GM21515 (cell line): ENCODE measurements around the gene TFCP2L1.
"Not testable (repeated sequence)": the region's sequence is repeated elsewhere in the genome, so short reads cannot be mapped to it uniquely, and the experiment has no call there.

ENCODE experiments used
- ATAC-seq: cut with Tn5 transposase; IDR thresholded peaks from one replicate; pipeline ENCODE4 v1.9.1; 2021; ENCODE audit not compliant: unreplicated experiment

The TFCP2L1 gene

DNA sequence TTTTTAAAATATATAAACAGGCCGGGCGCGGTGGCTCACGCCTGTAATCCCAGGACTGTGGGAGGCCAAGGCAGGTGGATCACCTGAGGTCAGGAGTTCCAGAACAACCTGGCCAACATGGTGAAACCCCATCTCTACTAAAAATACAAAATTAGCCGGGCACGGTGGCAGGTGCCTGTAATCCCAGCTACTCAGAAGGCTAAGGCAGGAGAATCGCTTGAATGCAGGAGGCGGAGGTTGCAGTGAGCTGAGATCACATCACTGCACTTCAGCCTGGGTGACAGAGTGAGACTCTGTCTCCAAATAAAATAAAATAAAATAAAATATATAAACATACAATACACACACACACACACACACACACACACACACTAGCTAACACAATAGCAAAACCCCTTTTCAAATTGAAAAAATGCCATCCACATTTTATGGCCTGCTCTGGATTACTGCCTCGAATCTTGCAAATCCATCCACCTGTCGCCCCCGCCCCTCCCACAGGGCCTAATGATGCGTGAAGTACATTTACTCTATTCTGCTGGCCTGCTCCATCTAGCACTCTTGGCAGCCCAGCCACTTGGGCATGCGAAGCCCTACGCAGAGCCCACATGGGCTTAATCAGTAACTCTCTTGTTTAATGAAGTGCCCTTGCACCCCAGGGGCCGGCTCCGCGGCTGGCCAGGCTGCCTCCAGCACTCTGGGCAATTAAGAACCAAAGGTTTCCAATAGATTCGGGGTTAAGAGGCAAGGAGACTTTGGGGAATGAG, 57.4 kb downstream of the TFCP2L1 start:
- not testable (repeated sequence) for ATAC-seq

DNA sequence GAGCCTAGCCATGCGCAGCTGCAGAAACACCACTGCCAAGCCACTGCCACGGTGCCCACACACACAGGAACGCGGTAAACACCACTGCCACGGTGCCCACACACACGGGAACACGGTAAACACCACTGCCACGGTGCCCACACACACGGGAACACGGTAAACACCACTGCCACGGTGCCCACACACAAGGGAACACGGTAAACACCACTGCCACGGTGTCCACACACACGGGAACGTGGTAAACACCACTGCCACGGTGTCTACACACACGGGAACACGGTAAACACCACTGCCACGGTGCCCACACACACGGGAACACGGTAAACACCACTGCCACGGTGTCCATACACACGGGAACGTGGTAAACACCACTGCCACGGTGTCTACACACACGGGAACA, 59.3 kb downstream of the TFCP2L1 start:
- ATAC-seq: not testable (repeated sequence)

DNA sequence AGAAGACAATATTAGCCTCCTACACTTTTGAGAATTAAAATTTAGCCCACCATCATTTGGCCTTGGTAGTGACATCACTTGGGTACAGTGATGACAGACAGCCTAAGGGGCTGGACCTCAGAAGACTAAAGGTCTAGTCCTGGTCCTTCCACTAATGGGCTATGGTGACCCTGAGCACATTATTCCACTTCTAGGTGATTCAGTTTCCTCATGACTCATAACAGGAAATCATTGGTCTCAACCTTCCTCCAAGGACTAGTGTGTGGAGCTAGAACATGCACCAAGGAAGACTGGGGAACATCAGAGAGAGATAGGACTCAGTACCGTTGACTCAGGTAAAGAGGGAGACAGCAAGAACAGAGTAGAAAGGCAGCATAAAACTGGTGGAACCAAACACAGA, 64.0 kb downstream of the TFCP2L1 start:
- ATAC-seq: no peak

DNA sequence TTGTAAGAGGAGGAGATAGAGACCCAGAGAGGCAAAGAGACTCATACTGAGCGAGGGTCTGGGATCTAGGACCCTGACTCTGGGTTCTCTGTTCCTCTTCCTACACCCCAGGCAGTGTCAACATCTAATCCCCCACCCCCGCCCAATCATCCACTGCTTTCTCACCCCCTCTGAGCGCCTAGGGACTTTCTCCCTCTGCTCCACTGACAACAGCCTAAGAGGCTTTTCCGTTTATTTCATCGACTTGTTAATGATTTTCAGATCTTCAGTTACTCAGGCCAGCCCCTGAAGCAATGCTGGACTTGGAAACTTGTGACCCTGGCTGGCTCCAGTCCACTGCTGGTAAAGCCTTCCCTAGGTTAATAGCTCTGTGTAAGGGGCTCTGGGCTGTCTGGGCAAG, 65.1 kb downstream of the TFCP2L1 start:
- no peak for ATAC-seq

DNA sequence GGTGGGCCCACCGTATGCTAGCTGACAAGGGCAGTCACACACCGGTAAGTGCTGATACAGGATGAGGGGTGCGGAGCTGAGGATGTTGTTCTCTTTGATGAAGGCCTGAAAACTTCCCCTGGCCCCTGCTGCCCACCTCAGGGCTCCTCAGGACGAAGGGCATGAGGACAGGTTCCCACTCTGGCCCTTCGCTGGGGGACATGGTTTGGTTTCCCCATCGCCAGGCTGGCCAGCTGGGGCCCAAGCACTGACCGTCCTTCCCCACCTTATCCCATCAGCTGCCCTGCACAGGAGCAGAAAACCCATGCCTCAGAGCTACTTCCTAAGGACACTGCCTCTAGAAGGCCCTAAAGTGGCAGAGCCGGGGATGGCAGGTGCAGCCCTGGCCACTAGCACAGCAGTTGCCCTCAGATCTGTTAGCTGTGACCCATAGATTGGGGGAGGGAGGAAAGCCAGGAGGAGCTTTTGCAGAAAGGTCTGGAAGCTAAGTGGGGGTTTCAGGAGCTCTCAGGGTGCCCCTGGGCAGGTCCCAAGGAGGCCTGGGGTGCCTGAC, 66.5 kb downstream of the TFCP2L1 start:
- no peak for ATAC-seq

DNA sequence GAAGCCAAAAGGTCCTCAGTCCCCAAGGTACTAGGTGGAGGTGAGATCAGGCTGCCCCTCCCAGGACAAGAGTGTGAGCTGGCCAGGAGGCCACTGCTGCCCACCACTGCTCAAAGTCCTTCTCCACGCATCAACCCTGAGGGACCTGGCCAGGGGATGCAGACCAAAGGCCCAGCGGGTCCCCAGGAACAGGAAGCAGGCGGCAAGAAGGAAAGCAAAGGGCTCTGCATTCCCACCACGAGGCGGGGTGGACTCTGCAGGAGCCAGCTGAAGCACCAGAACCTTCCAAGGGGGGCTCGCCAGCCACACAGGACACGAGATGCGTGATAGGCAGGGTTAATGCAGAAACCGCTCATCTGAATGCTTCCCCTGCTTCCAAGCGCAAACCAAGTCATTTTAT, 67.4 kb downstream of the TFCP2L1 start:
- no peak for ATAC-seq

DNA sequence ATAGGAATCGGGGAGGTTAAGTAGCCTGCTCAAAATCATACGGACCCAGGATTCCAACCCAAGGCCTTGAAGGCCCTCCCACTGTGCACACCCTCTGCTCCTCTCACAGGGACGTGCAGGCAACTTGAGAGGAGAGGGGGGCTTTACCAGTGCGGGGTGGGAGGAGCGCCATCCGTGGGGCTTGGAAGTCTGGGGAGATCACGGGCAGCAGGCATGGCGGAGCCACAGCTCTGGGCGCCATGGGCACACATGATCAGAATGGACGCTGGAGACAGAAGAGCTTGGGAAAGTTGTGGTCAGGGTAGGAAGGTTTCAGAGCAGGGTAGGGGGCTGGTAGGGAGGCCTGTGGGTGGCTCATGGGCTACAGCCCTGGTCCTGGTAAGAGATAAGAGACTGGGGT, 70.7 kb downstream of the TFCP2L1 start:
- ATAC-seq: no peak

DNA sequence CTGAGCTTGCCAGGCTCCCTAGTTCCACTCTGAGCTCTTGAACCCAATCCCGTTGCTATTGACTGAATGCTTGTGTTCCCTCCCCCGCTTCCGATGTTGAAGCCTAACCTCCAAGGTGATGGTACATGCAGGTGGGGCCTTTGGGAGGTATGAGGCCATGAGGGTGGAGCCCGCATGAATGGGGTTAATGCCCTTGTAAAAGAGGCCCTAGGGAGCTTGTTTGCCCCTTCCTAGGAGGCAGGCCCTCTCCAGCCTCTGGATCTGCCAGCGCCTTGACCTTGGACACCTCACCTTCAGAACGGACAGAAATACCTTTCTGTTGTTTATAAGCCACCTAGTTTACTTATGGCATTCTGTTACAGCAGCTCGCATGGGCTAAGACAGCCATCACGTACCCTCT, 71.6 kb downstream of the TFCP2L1 start:
- no peak for ATAC-seq

DNA sequence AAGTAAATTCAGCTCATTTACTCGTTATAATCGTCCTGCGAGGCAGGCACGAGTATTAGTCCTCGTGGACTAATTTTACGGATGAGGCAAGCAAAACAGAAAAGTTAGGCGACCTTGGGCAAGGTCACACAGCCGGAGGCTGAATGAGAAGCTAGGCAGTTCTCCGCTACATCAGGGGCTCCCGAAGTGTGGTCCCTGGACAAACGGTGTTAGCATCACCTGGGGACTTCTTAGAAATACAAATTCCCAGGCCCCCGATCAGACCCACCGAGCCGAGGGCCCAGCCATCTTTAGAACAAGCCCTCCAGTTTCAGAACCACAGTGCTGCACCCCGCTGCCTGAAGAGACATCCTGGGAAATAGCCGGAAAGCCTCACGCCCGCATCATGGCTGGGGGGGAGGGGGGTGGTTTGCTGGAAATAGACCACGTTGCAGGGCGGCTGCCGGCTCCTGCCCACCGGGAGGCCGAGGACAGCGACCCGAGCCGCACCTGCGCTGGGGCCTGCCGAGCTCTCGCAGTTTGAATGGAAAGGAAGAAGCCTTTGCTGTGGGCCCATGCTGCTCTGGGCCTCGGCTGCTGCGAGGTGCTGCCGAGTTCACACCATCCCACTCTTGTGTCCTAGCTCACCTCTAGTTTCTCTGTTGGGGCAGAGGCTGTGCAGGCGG, 72.2 kb downstream of the TFCP2L1 start:
- no peak for ATAC-seq

DNA sequence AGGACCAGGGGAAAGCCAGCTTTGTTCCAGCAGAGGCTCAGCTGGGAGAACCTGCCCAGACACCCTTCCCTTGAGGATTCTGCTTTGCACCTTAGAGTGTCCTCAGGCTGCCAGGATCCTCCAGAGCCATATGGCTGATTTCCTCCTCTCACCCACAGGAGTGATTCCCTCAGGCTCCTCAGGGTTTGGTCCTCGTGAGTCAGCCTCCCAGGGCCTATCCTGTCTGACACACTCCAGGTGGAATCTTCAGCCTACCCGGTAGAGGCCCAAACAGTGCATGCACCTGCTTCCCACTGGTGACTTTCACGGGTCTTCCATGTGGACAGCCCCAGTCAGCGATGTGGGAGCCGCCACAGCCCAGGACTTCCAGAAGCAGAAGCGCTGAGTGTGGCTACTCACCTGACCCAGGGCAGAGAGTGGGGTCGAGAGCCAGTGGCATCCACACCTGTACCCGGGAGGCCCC, 73.3 kb downstream of the TFCP2L1 start:
- ATAC-seq: no peak

DNA sequence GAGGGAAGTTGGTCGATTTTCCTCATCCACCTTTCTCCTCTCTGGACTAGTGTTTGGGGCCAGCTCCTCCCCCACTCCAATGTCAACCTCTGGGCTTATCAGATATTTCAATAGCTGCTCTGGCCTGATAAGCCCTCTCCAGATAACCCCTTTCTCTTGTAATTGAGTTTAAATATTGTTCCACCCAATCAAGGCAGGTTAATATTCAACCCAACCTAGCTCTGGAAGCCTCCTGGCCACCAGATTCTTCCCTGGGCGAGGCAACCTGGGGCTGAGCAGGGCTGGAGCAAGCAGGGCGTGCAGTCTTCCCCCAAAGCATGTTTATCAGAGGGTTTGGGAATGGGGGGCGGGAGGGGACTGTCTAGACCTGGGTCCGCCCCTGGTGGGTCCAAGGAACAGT, 73.8 kb downstream of the TFCP2L1 start:
- ATAC-seq: no peak

DNA sequence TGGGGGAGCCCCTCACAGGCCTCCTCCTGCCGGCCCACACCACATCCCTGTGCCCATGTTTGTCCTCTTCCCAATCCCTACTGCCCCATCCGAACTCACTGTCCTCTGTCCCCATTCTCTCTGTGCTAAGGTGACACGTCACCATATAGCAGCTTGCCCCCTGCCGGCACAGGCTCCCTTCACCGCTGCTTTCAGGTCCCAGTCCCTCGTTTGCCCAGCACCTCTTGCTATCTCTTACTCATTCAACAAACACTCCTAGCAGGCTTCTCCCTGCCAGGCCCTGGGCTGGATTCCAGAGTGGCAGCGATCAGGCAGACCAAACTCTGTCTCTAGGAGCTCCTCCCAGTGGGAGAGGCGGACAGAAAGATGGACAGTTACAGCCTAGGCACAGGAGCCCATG, 74.3 kb downstream of the TFCP2L1 start:
- no peak for ATAC-seq

DNA sequence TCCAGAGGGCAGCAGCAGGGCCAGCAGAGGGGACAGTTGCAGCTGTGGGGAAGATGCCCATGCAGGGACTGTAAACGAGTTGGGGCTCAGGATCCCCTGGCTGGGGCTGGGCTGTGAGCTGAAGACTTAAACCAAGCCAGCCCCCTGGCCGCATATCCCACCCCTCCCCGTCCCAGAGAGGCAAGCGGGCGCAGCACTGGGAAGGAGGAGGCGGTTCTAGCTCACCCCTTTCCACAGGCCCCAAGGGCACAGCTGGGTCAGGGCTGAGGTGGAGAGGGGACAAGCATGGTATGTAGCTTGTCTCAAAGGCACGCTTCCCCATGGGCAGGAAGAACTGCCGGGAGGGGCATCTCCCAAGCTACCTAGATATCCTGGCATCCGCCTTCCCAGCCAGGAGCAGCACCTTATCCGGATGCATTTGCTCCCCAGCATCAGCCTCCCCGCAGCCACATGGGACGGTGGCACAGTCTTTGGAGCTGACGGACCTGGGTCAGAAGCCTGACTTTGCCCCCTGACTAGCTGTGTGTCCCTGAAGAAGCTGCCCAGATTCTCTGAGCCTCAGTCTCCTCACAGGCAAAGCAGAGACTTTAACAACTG, 75.9 kb downstream of the TFCP2L1 start:
- no peak for ATAC-seq

DNA sequence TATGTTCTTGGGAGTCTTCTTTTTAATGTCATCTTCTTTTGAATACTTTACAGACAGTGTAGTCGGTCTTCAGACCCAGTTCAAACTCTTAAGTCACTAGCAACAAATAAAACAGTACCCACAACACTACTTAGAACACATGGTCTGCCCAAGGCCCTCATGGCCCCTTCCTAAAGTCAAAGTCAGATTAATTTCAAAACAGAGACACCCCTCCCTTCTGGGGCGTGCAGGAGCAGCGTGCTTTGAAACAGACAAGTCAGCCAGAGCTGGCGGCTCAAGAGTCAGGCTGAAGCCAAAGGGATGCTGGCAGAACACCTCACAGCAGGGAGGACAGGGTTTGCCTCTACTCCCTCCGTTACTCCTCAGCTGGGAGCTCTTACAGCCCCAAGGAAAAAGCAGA, 77.5 kb downstream of the TFCP2L1 start:
- ATAC-seq: no peak

DNA sequence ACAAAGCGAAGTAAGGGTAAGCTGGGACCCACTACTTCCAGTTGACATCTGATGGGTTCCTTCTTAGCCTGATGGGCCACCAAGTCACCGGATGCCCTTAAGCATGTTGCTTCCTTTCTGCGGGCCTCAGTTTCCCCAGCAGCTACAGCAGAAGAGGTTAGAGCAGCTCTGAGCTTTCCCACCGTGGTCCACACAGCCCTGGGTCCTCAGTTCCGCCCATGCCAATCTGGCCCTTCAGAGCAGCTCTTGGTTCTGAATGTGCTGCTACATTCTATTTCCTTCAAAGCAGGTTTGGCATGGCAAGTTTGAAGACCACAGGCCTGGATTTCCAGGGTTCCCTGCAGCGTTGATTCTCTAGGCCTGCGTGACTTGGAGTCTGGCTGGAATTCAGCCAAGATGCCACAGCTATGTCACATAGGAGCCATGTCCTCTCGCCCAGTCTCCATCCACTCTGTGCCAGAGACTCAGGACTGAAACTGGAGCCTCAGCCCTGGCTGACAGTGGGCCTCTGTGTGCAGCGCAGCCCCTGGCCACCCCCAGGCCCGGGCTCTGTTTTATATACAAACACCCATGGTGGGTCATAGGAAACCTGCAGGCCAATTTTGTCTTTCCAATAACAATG, 79.6 kb downstream of the TFCP2L1 start:
- no peak for ATAC-seq

DNA sequence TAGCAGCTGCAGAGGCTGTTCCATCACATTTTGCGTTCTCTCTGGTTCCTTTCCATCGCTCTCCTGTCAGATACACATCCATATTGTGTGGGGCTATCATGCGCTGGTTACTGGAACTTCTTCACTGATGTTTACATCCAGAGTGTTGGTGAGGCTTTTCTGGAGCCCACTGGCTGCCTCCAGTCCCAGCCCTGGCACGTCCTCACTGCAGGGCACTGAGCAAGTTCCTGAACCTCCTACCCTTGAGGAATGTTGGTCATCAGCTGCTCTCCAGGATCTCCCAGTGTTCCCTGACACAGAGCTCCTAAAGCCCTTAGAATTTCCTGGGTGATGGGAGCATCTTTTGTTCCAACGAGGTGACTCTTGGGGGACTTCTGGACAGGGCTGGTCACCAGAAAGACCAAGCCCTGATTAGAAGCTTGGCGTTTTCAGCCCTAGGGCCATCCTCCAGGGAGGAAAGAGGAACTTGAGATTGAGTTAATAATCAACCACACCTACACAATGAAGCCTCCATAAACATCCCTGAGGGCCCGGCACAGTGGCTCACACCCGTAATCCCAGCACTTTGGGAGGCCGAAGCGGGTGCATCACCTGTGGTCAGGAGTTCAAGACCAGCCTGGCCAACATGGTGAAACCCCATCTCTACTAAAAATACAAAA, 81.3 kb downstream of the TFCP2L1 start:
- ATAC-seq: no peak

DNA sequence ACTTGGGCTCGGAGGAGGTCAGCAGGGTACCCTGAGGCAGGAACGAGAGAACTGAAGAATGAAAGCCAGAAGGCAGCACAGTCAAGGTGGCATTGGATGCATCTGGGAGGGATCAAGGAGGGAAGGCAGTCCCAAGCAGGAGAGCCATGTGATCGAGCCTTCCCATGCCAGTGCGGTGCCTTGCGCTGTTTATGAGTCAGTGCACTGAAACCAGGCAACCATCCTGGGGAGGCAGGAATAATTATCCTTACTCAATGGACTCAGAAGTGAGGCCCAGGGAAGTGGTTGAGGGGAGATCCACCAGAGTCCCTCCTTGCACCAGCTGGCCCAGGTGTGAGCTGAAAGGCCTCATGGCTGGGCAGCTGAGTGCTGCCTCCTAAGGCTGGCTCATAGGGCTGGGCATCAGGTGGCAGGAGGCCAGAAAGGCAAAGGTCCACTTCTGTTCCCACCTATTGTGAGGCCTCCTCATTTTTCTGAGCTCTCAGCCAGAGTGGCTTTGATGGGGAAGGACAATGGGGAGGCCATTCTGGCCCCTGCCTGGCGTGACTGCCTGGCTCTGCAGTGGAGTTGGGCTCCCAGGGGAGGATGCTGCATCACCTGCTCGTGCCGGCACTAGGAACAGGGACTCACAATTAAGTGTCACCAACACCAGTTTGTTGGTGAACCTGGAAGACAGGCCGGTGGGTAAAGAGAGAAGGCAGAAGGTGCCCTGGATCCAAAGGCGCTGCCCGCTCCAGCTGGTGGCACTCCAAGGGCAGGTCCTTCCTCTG, 82.3 kb downstream of the TFCP2L1 start:
- ATAC-seq: no peak

DNA sequence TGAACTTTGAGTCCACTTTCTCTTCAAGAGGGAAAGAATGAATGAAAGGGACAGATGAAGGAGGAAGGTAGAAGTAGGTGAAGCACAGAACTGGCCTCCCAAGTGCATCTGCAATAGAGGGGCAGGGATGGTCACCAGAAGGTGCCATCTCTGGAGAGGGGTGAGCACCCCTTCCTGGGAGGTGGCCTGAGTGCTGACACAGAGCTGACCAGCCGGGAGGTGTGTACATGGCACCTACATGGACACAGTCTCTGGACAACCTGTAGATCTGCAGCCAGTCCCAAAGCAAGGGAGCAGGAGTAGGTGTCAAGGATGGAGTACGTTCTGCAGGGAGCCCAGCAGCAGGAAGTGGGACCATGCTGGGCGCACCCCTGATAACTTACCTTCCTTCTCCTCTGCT, 83.2 kb downstream of the TFCP2L1 start:
- ATAC-seq: no peak

DNA sequence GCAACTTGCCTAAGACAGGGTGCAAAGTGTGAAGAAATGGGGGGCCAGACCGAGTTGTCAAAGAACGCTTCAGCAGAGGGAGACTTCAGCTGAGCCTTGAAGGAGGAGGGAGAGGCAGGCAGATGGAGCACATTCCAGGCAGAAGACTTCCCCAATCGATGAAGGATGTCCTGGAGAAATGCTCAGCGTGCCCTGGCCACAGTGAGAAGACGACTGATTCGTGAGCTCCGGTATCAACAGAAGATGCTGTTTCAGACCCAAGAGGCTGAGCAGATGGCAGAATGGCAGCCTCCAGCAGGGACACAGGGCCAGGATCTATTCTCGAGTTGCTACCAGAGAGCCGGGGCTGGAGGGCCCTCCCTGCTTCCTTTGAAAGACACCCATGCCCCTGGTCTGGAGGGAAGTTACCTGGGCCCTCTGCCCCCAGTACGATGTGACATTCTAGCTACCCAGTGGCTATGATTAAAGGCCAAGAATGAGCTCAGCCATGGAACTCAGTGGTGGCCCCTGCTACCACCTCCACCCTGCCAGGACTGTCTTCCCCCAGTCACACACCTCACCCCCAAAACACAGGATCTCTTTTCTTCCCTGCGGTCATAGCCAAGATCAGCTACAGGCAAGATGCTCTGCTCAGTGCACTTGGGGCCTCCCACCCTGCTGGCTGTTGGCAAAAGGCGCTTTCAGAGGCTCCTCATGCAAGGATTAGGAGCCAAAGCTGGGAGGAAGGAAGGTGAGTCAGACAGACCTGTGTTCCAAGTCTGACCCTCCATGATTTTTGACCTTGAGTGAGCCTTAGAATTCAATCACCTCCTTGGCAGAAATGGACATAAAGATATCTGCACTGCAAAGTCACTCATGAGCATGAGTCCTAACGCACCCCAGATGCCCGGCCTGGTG, 84.3 kb downstream of the TFCP2L1 start:
- no peak for ATAC-seq
